Activated T-cell treated with anti-CD3 and anti-CD28 coated beads, Interleukin-2, amount 50 U/mL, for 72 hours (primary cell): ENCODE measurements around the gene MYL11. TPM values are rescaled to one million over a fixed set of nuclear protein-coding genes. Genes with fewer than 3 reads are reported as not detected.

Source experiments
- ATAC-seq, 2 donors: fragments of 150-1000 bp; cut with Tn5 transposase; replicated peaks in 1 of 2; 2 replicates each; pipeline ENCODE4 v1.10.0; 2021; ENCODE audit warnings: moderate library complexity in 2 of 2, mild to moderate bottlenecking in 1 of 2
- DNase-seq, 2 donors: peaks; one replicate each; pipeline ENCODE4 v3.0.0; 2021 to 2022; ENCODE audit warnings: mixed read lengths in 1 of 2
- H3K27ac Mint-ChIP-seq: one replicate; pipeline ENCODE4 v1.8.0; 2022; ENCODE audit warnings: mild to moderate bottlenecking, moderate library complexity, mixed read lengths
- H3K27me3 Mint-ChIP-seq: one replicate; pipeline ENCODE4 v1.8.0; 2022; ENCODE audit warnings: low read depth, mixed read lengths
- H3K36me3 Mint-ChIP-seq, 2 donors: one replicate each; pipeline ENCODE4 v1.8.0; 2022; ENCODE audit warnings: mixed read lengths in 2 of 2, mild to moderate bottlenecking in 1 of 2; ENCODE audit not compliant: insufficient read depth in 2 of 2
- H3K4me1 Mint-ChIP-seq: one replicate; pipeline ENCODE4 v1.8.0; 2022; ENCODE audit warnings: low read depth, mixed read lengths
- H3K4me3 Mint-ChIP-seq, 2 donors: one replicate each; pipeline ENCODE4 v1.8.0; 2022; ENCODE audit warnings: mild to moderate bottlenecking in 2 of 2, mixed read lengths in 2 of 2, moderate library complexity in 2 of 2
- H3K9me3 Mint-ChIP-seq, 2 donors: one replicate each; pipeline ENCODE4 v1.8.0; 2022; ENCODE audit warnings: mixed read lengths in 2 of 2
- total RNA-seq, 2 donors: library from RNA; stranded (reverse); gene quantifications; one replicate each; pipeline ENCODE4 v1.2.3, GENCODE V29; 2022

The MYL11 gene
- total RNA-seq, 2 donors from 2014 or later: 2.0 TPM; not detected in 1

- Mint-ChIP-seq H3K27ac (no peak overlapping the region), H3K4me1 (peaks cover 59% of the 10 kb centered on the region), H3K27me3 (no peaks in the 10 kb centered on the region)
Observed at GRCh38 chr16:30398661-30399434, 24.2 kb downstream of the MYL11 start.

GRCh38 chr16:30399435-30400186 is 25.0 kb downstream of the MYL11 start:
- peaks cover 54% of the 10 kb centered on the region for H3K4me1 Mint-ChIP-seq
- ATAC-seq (no peak), DNase-seq (no peak)
- H3K36me3 Mint-ChIP-seq: peaks cover 2 to 3% of the 10 kb centered on the region in 2 donors
- H3K4me3 Mint-ChIP-seq: peak overlapping the region; percentile 95 to 96
- no peaks in the 10 kb centered on the region for H3K27me3 Mint-ChIP-seq
- no peaks in the 10 kb centered on the region for H3K9me3 Mint-ChIP-seq
- H3K27ac Mint-ChIP-seq: peak overlapping the region; percentile 80

More at GRCh38 chr16:30398661-30399434, 24.2 kb downstream of the MYL11 start:
- peak overlapping the region; percentile 17 to 96 for H3K4me3 Mint-ChIP-seq
- no peaks in the 10 kb centered on the region for H3K9me3 Mint-ChIP-seq
- DNase-seq (no peak), ATAC-seq (no peak)
- H3K36me3 Mint-ChIP-seq: peaks cover 2 to 3% of the 10 kb centered on the region in 2 donors

GRCh38 chr16:30401768-30402425 is 27.3 kb downstream of the MYL11 start:
- Mint-ChIP-seq H3K36me3 (peaks cover 0 to 2% of the 10 kb centered on the region in 2 donors), H3K27me3 (no peaks in the 10 kb centered on the region), H3K4me1 (peaks cover 40% of the 10 kb centered on the region), H3K4me3 (peak overlapping the region; percentile 95 to 96), H3K9me3 (no peaks in the 10 kb centered on the region), H3K27ac (no peak overlapping the region)
- DNase-seq (no peak), ATAC-seq (no peak)

- Mint-ChIP-seq H3K4me1 (peaks cover 29% of the 10 kb centered on the region), H3K27me3 (no peaks in the 10 kb centered on the region), H3K27ac (peak overlapping the region; percentile 97), H3K36me3 (peaks cover 3 to 8% of the 10 kb centered on the region in 2 donors), H3K9me3 (no peaks in the 10 kb centered on the region), H3K4me3 (peak overlapping the region; percentile 95 to 96)
- ATAC-seq: peak in 1 of 2 donors; percentile 24
- no peak for DNase-seq
Observed at GRCh38 chr16:30406795-30407101, 32.1 kb downstream of the MYL11 start.

- DNase-seq (peak; percentile 94 to 95), ATAC-seq (peak; percentile 90 to 92)
- no peaks in the 10 kb centered on the region for H3K27me3 Mint-ChIP-seq
- H3K4me1 Mint-ChIP-seq: peaks cover 32% of the 10 kb centered on the region
- peaks cover 4 to 10% of the 10 kb centered on the region in 2 donors for H3K36me3 Mint-ChIP-seq
- peak within 1 kb of the TSS; percentile 97 for H3K27ac Mint-ChIP-seq
- H3K4me3 Mint-ChIP-seq: peak within 1 kb of the TSS; percentile 95 to 96
- H3K9me3 Mint-ChIP-seq: no peaks in the 10 kb centered on the region
Observed at GRCh38 chr16:30407102-30407803, 32.7 kb downstream of the MYL11 start, which contains the start of gene ZNF771. Gene ZNF771, plus strand, starts transcription at chr16:30407606. Its CDS starts 448 bp downstream, at chr16:30408054.

GRCh38 chr16:30407804-30408534 is 33.4 kb downstream of the MYL11 start:
- H3K27me3 Mint-ChIP-seq: no peaks in the 10 kb centered on the region

GRCh38 chr16:30409125-30410060 is 34.8 kb downstream of the MYL11 start:
- Mint-ChIP-seq H3K4me3 (peak overlapping the region; percentile 95 to 96), H3K36me3 (peaks cover 4 to 14% of the 10 kb centered on the region in 2 donors)
- peak; percentile 40 to 50 for ATAC-seq

More at GRCh38 chr16:30407804-30408534, 33.4 kb downstream of the MYL11 start:
- Mint-ChIP-seq H3K9me3 (no peaks in the 10 kb centered on the region), H3K4me3 (peak overlapping the region; percentile 95 to 96), H3K27ac (peak overlapping the region; percentile 63), H3K4me1 (peaks cover 34% of the 10 kb centered on the region), H3K36me3 (peaks cover 4 to 10% of the 10 kb centered on the region in 2 donors)
- DNase-seq (no peak), ATAC-seq (no peak)

GRCh38 chr16:30413112-30413806 is 38.7 kb downstream of the MYL11 start:
- ATAC-seq (no peak), DNase-seq (no peak)
- Mint-ChIP-seq H3K4me1 (peaks cover 55% of the 10 kb centered on the region), H3K4me3 (no peak overlapping the region), H3K27ac (peak overlapping the region; percentile 43), H3K9me3 (no peaks in the 10 kb centered on the region), H3K36me3 (peaks cover 4 to 14% of the 10 kb centered on the region in 2 donors), H3K27me3 (no peaks in the 10 kb centered on the region)

More at GRCh38 chr16:30409125-30410060, 34.8 kb downstream of the MYL11 start:
- Mint-ChIP-seq H3K4me1 (peaks cover 40% of the 10 kb centered on the region), H3K27me3 (no peaks in the 10 kb centered on the region), H3K9me3 (no peaks in the 10 kb centered on the region), H3K27ac (peak overlapping the region; percentile 63)
- peak; percentile 91 to 95 for DNase-seq

- Mint-ChIP-seq H3K9me3 (no peaks in the 10 kb centered on the region), H3K27ac (no peak overlapping the region), H3K4me1 (peaks cover 55% of the 10 kb centered on the region), H3K27me3 (no peaks in the 10 kb centered on the region), H3K36me3 (peaks cover 4 to 14% of the 10 kb centered on the region in 2 donors), H3K4me3 (no peak overlapping the region)
- no peak for ATAC-seq
- DNase-seq: no peak
Observed at GRCh38 chr16:30414159-30414558, 39.6 kb downstream of the MYL11 start.

GRCh38 chr16:30416047-30416603 is 41.5 kb downstream of the MYL11 start:
- peak overlapping the region; percentile 5 to 10 for H3K4me3 Mint-ChIP-seq
- no peaks in the 10 kb centered on the region for H3K9me3 Mint-ChIP-seq
- peaks cover 3 to 16% of the 10 kb centered on the region in 2 donors for H3K36me3 Mint-ChIP-seq
- H3K4me1 Mint-ChIP-seq: peaks cover 41% of the 10 kb centered on the region
- DNase-seq: no peak
- H3K27me3 Mint-ChIP-seq: no peaks in the 10 kb centered on the region
- H3K27ac Mint-ChIP-seq: no peak overlapping the region
- ATAC-seq: no peak
